Activated gamma-delta T cell treated with Interleukin-2 at 50 U/mL for 16 hours (primary cell): ENCODE data around the gene WDFY1.
A peak's percentile ranks its signal among the peaks of the same experiment; 100 is the strongest.
"Not testable (repeated sequence)": the region's sequence is repeated elsewhere in the genome, so short reads cannot be mapped to it uniquely, and the experiment has no call there.

ENCODE experiments used
- DNase-seq: peaks from one replicate; pipeline ENCODE4 v3.0.0-alpha.2; 2020

Gene WDFY1

DNA sequence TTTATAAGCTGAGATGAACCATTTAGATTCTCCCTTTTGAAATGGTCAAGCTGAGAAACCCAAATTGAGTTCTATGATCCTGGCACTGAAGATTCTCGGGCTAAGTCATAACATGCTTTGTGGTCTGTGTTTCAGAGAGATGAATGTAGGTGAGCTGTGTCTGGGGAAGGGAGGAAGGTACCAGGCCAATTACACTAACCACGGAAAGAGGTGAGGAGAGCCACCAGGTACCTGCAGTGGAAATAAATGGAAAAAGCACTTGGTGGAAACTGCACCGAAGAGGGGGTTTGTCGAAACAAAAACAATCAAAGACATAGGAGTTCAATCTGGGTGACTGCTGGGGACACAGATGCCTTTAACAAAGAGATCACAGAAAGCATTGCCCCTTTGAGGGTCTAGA is 11.2 kb upstream of the WDFY1 start:
- DNase-seq, result no peak

DNA sequence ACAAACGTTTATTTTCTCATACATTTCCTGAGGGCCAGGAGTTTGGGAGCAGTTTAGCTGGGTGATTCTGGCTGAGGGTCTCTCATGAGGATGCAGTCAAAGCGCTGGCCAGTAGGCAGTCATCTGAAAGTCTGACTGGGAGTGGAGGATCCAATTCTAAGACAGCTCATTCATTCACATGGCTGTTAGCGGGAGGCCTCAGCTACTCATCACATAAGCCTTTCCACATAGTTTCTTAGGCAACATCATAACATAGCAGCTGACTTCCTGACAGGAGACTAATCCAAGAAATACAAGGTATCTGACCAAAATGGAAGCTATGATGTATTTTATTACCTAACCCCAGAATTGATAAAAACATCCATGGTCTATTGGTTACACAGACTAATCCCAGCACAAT is 9.3 kb upstream of the WDFY1 start:
- DNase-seq, result no peak

DNA sequence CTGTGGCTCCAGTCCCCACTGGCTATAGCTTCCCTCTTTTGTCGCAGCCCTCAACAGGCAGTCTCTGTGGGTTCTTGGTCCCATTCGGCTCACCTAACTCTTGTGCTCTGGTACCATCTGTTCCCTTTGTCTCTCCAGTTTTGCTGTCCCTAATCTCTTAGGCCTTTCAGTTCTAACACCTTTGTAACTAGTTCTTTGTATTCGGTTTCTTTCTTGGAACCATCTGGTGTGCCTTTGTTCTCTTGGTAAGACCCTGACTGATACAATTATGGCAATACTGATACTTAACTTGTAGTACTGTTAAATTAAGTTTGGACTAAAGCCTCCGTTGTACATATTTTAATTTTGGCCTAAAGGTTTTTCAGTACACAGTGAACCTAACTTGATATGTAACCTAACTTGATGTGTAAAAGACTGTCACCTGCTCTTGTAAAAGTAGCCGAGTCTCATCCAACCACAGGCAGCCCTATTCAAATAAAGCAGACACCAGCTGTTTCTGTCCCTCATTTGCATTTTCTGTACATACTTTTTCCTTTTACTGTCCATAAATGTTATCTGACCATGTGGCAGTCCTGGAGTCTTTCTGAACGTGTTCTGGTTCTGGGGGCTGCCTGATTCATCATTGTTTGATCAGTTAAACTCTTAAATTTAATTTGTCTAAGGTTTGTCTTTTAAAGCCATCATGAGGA is 7.3 kb upstream of the WDFY1 start:
- DNase-seq, result no peak

DNA sequence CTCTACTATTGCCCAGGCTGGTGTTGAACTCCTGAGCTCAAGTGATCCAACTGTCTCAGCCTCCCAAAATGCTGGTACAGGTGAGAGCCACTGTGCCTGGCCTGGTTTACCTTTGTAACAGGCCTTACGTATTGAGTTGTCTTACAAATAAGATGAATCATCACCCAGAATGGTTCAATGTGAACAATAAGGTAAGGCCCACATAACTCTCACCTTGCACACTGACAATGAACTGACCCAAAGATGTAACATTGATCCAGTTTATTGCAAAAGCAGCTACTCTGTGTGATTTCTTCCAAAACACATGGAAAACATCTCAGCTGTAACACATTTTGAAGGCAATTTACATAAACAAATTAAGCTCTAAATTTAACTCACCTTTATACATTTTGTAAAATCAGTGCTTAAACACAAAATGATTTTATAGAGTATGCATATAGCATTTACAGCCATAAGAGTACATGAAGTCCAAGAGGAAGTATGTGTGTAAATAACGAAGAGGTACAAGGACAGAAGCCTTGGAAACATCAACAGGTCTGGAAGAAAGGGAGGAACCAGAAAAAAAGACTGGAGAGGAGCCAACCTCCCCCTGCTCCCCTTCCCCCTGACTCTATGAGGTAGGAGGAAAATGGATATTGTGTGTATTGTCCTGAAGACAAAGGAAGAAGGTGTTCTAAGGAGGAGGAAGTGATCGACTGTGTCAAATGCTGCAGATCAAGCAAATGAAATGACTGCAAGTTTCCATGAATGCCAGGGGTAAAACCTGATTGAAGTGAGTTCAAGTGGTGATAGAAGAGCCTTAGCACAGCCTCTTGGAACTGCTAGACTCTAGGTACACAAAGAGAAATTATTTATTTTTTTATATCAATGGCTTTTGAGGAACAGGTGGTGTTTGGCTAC is 5.6 kb upstream of the WDFY1 start:
- DNase-seq, result no peak

DNA sequence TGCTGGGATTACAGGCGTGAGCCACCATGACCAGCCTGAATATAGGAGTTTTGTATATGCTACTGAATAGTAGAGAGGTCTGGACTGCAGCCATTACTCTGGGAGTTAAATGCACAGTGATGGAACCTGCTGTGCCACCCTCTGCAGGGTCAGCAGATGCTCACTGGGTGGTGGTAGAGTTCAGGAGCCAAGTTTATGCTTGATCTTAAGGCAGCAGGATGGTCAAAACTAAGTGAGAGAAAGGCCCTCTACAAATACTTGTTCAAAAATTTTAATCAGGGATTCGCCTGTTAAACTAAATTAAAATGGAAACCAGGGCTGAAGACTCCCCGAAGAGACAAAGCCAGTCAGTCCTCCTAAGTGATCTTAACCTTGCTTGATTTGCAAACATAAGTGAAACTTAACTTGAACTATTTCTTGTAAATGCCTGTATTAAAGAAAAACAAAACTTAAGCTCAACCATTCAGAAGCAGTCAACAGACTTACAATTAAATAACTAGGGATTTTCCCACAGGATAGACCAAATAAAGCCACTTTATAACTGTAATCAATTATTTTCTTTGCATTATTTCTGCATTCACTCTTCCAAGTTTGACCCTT is 4.2 kb upstream of the WDFY1 start:
- no peak for DNase-seq

DNA sequence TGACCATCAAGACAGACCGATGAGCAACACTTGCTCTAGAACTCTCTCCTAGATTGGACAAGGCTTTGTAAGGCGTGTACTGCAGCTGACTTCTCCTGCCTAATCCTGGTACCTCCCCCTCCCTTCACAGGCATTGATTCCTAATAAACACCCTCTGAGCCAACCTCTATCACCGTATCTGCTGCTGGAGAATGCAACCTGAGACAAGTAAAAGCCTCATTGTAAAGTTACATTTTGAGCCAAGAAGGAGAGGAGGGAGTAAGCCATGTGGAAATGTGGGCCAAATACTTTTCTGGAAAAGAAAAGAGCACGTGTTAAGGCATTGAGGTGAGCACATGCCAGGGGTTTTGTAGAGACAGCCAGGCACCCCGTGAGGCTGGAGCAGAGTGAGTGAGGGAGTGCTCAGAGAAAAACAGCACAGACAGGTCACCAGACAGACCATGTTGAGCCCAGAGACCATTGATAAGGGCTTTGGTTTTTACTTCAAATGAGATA is 2.6 kb upstream of the WDFY1 start:
- no peak for DNase-seq

DNA sequence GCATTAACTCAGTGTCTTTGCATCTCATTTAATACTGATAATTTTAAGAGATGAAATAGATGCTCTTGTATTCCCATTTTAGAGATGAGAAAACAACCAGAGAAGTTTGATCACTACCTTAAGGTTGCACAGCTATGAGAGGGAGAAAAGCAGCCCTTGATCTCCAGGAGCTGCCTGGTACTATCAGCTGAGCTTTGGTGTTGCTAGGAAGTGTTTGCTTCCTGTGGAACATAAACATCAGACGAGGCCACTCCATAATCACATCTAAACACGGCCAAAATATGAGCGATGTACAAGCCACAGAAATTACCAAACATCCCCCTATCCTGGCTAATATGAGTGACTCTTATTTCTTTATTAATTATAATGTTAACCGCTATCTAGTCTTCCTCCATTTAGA is 620 bp upstream of the WDFY1 start:
- no peak for DNase-seq

DNA sequence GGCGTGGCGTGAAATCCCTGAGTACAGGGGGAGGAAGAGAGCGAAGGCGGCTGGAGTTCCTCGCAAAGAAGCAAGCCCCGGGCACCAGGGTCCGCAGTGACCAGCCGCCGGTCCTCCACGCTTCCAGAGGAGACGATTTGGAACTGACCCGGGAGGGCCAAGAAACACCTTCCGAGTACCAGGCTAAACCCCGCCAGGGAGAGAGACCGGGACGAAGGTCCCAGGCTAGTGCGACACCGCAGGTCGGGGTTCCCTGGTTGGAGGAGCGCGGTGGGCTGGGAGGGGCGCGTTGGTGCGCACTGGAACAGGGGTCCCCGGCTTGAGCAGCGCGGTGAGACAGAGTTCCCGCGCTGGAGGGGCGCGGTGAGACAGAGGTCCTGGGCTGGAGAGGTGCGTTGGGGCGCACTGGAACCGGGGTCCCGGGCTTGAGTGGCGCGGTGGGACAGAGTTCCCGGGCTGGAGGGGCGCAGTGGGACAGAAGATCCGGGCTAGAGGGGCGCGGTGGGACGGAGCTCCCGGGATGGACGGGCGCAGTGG is 901 bp downstream of the WDFY1 start:
- DNase-seq, result peak; percentile 14

DNA sequence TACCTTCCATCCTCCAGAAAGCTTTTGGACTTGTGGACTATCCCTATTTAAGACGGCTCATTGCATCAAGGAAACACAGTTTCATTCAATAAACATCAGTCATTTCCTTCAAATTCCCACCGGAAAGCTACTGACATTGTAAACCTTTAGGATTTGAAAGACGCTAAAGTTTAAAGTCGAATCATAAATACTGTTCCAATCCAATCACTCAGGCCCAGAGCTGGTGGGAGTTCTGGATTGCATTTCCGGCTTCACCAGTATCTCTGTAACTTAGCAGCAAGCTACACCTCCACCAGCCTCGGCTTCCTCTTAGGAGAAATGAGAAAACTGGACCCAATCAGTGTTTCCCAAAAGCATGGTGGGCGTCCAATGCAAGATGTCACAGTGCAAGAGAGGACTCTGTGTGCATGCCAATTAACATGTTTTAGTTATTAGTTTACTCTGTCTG is 1.6 kb downstream of the WDFY1 start:
- no peak for DNase-seq

DNA sequence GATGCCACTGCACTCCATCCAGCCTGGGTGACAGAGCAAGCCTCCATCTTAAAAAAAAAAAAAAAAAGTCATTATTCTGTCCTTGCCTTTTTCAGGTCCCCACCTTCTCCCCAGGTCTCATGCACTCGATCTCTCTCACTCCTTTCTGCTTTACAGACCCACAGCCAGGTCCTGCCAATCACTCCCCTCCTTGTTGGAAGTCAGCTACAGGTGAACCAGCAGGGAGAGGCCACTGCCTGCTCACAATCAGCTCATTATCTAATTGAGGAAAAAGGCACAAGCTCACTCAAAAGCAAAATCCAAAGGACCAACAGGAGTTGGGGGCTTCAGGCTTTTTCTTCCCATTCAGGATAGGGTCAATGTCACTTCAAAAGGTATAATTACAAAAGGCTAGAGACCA is 2.0 kb downstream of the WDFY1 start:
- DNase-seq, result no peak

DNA sequence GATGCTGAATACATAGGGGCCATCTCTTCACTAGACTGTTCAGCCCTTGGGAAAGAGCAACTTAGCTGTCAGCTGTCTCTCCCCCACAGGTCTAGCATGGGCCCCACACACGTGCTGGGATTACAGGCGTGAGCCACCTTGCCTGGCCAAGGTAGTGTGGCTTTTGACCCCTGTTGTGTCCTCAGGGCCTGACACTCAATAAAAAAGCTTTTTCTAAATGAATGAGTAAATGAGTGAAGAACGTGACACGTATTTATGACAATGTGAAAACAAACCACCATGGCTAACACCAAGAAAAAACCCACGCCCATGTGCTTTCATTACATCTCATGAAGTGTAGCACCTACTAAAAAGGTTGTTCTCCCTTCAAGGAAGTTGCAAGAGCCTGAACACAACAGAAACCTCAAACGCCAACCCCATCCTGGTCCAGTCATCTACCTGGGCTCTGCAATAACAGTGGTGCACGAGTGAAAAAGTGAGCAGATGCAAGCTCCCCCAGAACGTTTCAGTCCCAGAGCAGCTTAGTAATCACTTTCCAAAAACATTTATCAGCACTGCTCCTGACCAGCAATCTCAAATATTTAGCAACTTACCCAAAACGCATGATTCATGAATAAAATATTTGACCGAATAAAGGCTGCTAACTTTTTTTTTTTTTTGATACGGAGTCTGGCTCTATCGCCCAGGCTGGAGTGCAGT is 3.4 kb downstream of the WDFY1 start:
- peak; percentile 49 for DNase-seq

DNA sequence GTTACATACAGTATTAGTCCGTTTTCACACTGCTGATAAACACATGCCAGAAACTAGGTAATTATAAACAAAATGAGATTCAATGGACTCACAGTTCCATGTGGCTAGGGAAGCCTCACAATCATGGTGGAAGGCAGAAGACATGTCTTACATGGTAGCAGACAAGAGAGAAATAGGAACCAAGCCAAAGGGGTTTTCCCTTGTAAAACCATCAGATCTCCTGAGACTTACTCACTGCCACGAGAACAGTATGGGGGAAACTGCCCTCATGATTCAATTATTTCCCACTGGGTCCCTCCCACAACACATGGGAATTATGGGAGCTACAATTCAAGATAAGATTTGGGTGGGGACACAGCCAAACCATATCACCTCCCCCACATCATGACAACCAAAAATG is 5.7 kb downstream of the WDFY1 start:
- not testable (repeated sequence) for DNase-seq

DNA sequence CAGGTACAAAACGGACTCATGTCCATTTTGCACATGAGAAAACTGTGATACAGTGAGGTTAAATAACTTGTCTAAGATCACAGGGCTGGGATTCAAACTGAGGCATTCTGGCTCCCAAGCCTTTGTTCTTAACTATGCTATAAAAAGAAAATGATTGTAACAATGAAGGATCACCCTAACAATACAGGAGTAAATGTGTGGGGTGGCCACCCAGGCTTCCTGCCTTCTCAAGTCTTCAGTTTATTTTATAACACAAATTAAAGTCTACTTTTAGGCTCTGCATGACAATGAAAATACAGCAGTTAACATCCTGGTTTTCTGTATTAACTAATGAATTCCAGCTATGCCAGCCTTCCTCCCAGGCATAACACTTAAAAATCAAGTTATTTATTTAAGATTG is 7.6 kb downstream of the WDFY1 start:
- no peak for DNase-seq

DNA sequence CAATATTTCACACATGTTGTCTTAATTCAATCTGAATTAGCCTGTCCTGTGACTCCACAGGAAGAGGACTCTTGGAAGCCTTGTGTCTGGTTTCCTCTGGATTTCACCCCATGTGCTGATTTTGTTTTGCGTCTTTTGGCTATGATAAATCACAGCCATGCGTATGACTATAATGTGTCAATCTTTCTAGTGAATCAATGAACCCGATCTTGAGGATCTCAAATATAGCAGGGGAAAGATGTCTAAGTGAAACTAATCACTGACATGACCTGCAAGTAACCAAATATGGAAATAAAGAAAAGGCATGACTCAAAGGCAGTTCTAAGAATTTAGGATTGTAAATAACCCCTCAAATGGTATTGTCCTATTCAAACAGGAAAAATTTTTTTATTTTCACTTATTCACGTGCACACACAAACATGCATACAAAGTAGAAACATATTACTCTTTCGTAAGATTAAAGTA is 8.2 kb downstream of the WDFY1 start:
- DNase-seq, result no peak

DNA sequence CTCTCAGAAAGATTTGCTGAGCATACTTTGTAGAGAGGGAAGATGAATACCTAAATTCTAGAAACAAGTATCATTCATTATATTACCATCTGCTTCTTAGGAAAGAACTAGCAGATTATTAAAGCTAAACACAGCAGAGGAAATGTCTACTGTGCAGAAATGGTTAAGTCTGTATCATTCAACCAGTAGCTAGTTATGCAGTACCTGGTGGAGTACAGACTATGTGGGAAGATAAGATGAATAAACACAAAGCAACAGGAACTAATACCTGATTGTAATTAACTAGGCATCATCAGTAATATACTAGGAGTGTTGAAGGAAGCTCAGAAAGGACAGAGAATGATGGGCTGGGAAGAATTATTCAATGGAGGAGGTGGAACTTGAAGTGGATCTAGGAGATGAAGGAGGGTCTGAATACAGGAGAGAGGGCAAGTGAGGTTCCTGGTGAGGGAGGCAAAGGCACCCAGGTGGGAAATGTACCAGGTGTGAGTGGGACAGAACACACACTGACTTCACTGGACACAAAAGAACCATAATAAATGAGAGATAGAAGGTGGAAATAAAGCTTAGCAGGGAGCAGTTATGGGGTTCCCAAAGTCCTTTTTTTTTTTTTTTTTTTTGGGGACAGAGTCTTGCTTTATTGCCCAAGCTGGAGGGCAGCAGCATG is 9.5 kb downstream of the WDFY1 start:
- no peak for DNase-seq

DNA sequence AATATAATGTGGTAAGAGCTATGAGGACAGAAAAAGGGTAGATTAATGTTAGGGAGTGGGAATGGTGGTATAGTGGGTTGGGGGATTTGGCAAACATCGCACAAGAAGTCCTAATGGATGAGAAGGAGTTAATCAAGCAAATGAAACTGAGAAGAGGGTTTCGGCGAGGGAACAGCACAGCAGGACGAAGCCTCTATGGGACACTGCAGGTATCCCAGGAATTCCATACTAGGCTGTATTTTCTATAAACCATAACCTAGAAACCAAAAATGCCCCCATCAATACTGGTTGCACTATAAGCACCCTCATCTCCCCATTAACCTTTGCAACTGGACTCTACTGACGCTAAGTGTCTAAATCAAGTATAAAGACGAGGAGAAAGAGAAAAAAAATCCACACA is 10.3 kb downstream of the WDFY1 start:
- no peak for DNase-seq

DNA sequence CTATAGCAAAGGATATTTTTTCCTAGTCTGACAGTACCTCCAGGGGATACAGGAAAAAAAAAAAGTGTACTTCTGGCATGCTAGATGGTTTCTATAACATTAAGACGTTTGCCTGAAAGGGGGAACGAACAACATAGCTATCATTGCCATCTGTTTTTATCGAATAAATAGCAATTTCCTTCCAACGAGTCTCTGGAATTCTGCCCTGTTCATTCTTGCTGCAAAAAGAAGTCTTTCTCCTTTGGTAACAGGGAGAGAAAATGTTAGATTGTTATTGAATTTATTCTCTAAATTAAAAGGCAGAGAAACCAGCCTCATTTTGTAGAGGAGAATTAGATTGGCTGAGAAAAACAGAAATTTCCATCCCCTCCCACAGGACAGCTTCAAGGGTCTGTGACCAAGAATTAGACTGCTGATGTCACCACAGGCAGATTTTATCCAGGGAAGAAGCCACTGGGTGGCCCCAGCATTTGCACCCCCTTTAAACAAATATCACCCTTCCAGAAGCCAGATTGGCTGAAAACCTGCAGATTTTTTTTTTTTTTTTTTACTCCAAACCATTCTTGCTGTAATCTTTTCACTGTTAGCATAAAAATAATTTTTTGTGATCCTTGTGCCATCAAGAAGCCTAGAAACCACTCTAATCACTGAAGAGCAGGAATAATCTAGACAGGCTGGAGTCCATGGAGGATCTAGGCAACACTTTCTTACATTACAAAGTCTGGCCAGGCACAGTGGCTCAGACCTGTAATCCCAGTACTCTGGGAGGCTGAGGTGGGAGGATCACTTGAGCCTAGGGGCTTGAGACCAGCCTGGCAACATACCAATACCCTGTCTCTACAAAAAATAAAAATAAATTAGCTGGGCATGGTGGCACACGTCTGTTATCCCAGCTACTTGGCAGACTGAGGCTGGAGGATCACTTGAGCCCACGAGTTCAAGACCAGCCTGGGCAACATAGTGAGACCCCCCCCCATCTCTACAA is 12.0 kb downstream of the WDFY1 start:
- DNase-seq, result no peak

DNA sequence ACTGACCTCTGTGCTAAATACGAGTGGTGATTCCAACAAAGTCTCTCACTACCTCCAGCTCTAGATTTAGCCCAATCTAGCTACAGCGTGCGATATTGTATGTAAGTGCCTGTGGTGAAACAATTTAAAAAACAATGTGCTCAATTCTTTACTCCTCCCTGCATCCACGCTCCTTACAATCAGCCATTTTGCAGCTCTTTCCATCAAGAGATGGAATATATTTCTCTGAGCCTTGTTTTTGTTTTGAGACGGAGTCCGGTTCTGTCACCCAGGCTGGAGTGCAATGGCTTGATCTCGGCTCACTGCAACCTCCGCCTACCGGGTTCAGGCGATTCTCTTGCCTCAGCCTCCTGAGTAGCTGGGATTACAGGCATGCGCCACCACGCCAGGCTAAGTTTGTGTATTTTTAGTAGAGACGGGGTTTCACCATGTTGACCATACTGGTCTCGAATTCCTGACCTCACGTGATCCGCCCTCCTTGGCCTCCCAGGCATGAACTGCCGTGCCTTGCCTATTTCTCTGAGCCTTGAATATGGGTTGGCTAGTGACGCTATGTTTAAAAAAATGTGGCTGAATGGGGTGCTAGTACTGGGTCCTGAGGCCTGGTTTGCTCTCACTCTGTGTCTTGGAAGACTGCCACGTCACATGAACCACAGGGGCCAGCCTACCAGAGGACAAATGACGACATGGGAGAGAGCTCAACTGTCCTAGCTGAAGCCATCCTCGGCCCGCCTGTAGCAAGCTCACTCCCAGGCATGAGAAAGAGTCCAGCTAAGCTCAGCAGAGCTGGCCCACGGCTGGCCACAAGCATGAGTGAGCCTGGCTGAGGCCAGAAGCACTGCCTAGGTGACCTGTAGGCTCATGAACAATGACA is 14.8 kb downstream of the WDFY1 start:
- no peak for DNase-seq

DNA sequence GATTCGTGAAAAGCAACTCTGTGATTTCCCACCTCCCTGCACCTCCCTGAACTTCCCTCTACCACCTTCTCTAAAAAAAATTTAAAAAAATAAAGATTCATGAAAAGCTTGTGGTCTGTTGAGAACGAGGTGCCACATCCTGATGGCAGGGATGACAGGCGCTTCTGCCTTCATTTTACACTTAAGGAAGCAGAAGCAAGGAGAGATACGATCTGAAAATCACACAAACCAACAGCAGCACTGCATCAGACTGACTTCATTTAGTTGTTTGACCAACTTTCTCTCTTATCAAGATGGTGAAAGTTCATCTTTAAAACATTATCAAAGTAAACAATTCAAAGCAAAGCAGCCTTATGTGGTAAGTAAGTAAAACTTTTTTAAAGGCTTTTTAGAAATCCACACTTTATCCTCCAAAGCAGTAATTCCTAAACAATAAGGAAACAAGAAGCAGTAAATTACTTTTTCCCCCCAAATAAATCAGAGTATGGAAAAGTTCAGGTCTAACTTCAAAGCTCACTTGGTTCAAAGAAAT is 15.5 kb downstream of the WDFY1 start:
- DNase-seq, result no peak
